Esophagus squamous epithelium (tissue), 4 donors: ENCODE measurements around the gene PREP.

ENCODE experiments used
- CTCF ChIP-seq, 6 experiments: fragments of 450-650 bp in 4 of 6; fragments of 200-600 bp in 2 of 6; sonication (generic) in 2 of 6; IDR thresholded peaks; one replicate each; pipeline ENCODE4 v1.5.1; 2016 to 2019; ENCODE audit warnings: antibody characterized with exemption in 6 of 6, mild to moderate bottlenecking in 4 of 6, moderate library complexity in 4 of 6
- POLR2A ChIP-seq, 4 donors: fragments of 450-650 bp; IDR thresholded peaks; one replicate each; pipeline ENCODE4 v1.6.1; 2017; ENCODE audit warnings: antibody characterized with exemption in 4 of 4, mild to moderate bottlenecking in 4 of 4, moderate library complexity in 3 of 4

- TF ChIP-seq CTCF (IDR thresholded peaks at IDR 0.05) (no peak), POLR2A (IDR thresholded peaks at IDR 0.05) (no peak)
These were observed 94.0 kb downstream of the PREP start for GRCh38 chr6:105308840-105309239.
